GM12801 (cell line): ENCODE results near the gene NANOG.

ENCODE experiments used
- CTCF ChIP-seq: IDR thresholded peaks from one replicate; pipeline ENCODE4 v1.5.1; 2011; ENCODE audit warnings: control low read depth; ENCODE audit not compliant: insufficient read length; ENCODE audit errors: extremely low read depth

NANOG gene

GRCh38 chr12:7758766-7759140 is 30.4 kb upstream of the NANOG start:
- no peak for TF ChIP-seq CTCF

- no peak for TF ChIP-seq CTCF
Observed at GRCh38 chr12:7769999-7770398, 19.2 kb upstream of the NANOG start.

- no peak for TF ChIP-seq CTCF
Observed at GRCh38 chr12:7781274-7781673, 7.9 kb upstream of the NANOG start.

- TF ChIP-seq CTCF: no peak
Observed at GRCh38 chr12:7782055-7782454, 7.1 kb upstream of the NANOG start.

GRCh38 chr12:7784701-7785100 is 4.5 kb upstream of the NANOG start:
- TF ChIP-seq CTCF: no peak

GRCh38 chr12:7787574-7788293 is 1.5 kb upstream of the NANOG start:
- no peak for TF ChIP-seq CTCF

GRCh38 chr12:7788294-7788660 is 925 bp upstream of the NANOG start:
- no peak for TF ChIP-seq CTCF
